HFFc6 (cell line): Measurements from ENCODE around the gene VEGFB. TPM values are rescaled to one million over a fixed set of nuclear protein-coding genes. Genes with fewer than 3 reads are reported as not detected.

Experiments used
- DNase-seq: peaks from one replicate; pipeline ENCODE4 v3.0.0-alpha.2; 2018
- H3K27ac Mint-ChIP-seq: 2 replicates; pipeline ENCODE4 v1.8.0; 2020; ENCODE audit warnings: mild to moderate bottlenecking, mixed read lengths
- H3K27me3 Mint-ChIP-seq: 2 replicates; pipeline ENCODE4 v1.8.0; 2021; ENCODE audit warnings: mild to moderate bottlenecking, moderate library complexity, mixed read lengths; ENCODE audit not compliant: insufficient read depth
- H3K36me3 Mint-ChIP-seq: 2 replicates; pipeline ENCODE4 v1.8.0; 2021; ENCODE audit warnings: low read depth, mixed read lengths
- H3K4me1 Mint-ChIP-seq: 2 replicates; pipeline ENCODE4 v1.8.0; 2020; ENCODE audit warnings: low read depth, mixed read lengths
- H3K4me3 Mint-ChIP-seq: 2 replicates; pipeline ENCODE4 v1.8.0; 2020; ENCODE audit warnings: mild to moderate bottlenecking, moderate library complexity, mixed read lengths
- H3K9me3 Mint-ChIP-seq: 2 replicates; pipeline ENCODE4 v1.8.0; 2020; ENCODE audit warnings: mild to moderate bottlenecking, mixed read lengths
- CTCF ChIP-seq: fragments of 200-600 bp; sonication (generic); IDR thresholded peaks from 2 replicates; pipeline ENCODE4 v1.5.0; 2021; ENCODE audit warnings: antibody characterized with exemption, mild to moderate bottlenecking
- total RNA-seq, 6 experiments: library from RNA; stranded (reverse); fragmentation: NEBNext Ultra II Directional; extraction: Animal tissue kit (Norgen Biotek cat#: 25700); gene quantifications; 2 replicates in 1 of 6; 3 replicates in 5 of 6; pipeline ENCODE4 v1.2.3, GENCODE V29; 2021

Gene VEGFB
- total RNA-seq, 6 experiments from 2014 or later, result 65.1 to 80.6 (median 71.2) TPM

GRCh38 chr11:64253481-64253880, 19.1 kb downstream of the VEGFB start:
- Mint-ChIP-seq H3K27ac (peak overlapping the region; percentile 57; the same call in 1 of the 2 replicates), H3K9me3 (no peaks in the 10 kb centered on the region), H3K36me3 (peaks cover 6% of the 10 kb centered on the region; the same call in 1 of the 2 replicates), H3K4me3 (peak overlapping the region; percentile 91), H3K27me3 (peaks cover 2% of the 10 kb centered on the region), H3K4me1 (peaks cover 12% of the 10 kb centered on the region)
- DNase-seq, result no peak
- no peak for TF ChIP-seq CTCF

- no peak overlapping the region for H3K27ac Mint-ChIP-seq
- H3K4me3 Mint-ChIP-seq, result no peak overlapping the region
- H3K9me3 Mint-ChIP-seq, result no peaks in the 10 kb centered on the region
- TF ChIP-seq CTCF, result no peak
- peaks cover 8% of the 10 kb centered on the region for H3K36me3 Mint-ChIP-seq
- peaks cover 2% of the 10 kb centered on the region for H3K27me3 Mint-ChIP-seq
- DNase-seq, result no peak
- H3K4me1 Mint-ChIP-seq, result peaks cover 12% of the 10 kb centered on the region
Measured at GRCh38 chr11:64254326-64254725, 19.9 kb downstream of the VEGFB start.

- no peak overlapping the region for H3K27ac Mint-ChIP-seq
- no peak for DNase-seq
- peaks cover 12% of the 10 kb centered on the region for H3K4me1 Mint-ChIP-seq
- H3K9me3 Mint-ChIP-seq, result no peaks in the 10 kb centered on the region
- peaks cover 19% of the 10 kb centered on the region for H3K36me3 Mint-ChIP-seq
- TF ChIP-seq CTCF, result no peak
- no peak overlapping the region for H3K4me3 Mint-ChIP-seq
- peaks cover 2% of the 10 kb centered on the region for H3K27me3 Mint-ChIP-seq
Measured at GRCh38 chr11:64255135-64256128, 21.0 kb downstream of the VEGFB start.

GRCh38 chr11:64256300-64256699, 21.9 kb downstream of the VEGFB start:
- H3K27ac Mint-ChIP-seq, result no peak overlapping the region
- H3K4me1 Mint-ChIP-seq, result peaks cover 12% of the 10 kb centered on the region
- no peak for TF ChIP-seq CTCF
- DNase-seq, result no peak
- no peak overlapping the region for H3K4me3 Mint-ChIP-seq
- no peaks in the 10 kb centered on the region for H3K9me3 Mint-ChIP-seq
- H3K36me3 Mint-ChIP-seq, result peaks cover 19% of the 10 kb centered on the region
- H3K27me3 Mint-ChIP-seq, result peaks cover 2% of the 10 kb centered on the region

GRCh38 chr11:64258356-64258755, 24.0 kb downstream of the VEGFB start:
- Mint-ChIP-seq H3K27ac (no peak overlapping the region), H3K9me3 (no peaks in the 10 kb centered on the region), H3K4me1 (peaks cover 16% of the 10 kb centered on the region), H3K4me3 (no peak overlapping the region), H3K36me3 (peaks cover 32% of the 10 kb centered on the region), H3K27me3 (peaks cover 4% of the 10 kb centered on the region)
- DNase-seq, result no peak
- no peak for TF ChIP-seq CTCF
